ENCODE results near the gene FLNB. TPM values are rescaled to one million over a fixed set of nuclear protein-coding genes. Genes with fewer than 3 reads are reported as not detected.

The FLNB gene
- 10 to 100 TPM; 23.1 to 26.0 TPM for total RNA-seq

DNA sequence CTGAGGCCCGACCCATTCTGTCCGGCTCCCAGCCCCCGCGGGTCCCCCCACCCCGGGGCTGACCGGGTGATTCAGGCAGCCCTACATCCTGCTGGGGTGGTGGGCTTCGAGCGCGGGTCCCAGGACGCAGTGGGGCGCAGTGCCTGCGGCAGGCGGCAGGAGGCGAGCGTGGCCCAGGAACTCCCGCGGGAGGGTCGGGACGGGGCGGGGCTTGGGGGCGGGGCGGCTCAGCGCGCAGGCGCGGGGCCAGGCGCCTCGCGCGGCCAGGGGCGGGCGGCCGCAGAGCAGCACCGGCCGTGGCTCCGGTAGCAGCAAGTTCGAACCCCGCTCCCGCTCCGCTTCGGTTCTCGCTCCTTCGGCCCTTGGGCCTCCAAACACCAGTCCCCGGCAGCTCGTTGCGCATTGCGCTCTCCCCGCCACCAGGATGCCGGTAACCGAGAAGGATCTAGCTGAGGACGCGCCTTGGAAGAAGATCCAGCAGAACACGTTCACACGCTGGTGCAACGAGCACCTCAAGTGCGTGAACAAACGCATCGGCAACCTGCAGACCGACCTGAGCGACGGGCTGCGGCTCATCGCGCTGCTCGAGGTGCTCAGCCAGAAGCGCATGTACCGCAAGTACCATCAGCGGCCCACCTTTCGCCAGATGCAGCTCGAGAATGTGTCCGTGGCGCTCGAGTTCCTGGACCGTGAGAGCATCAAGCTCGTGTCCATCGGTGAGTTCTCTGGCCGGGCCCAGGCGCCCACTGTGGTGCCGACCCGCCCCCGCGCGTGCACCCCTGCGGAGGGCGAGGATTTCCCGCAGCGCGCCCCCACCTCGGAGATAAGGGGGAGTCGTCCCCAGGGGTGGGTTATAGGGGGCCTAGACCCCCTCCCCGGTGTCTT lies at the start of gene FLNB:
TSS of gene FLNB (plus strand) at position 282 of the 885 bp plus-strand sequence. CDS start at position 425, 143 bp downstream.
- CTCF ChIA-PET = interaction anchor here (0.6 to 3.5 kb wide), 37 partner anchors 9 to 407 kb away, joined by 3 to 42 read pairs (median 4); partner anchors contain the start of genes ABHD6, HTD2 and RPP14
- Mint-ChIP-seq H3K27ac (peak within 1 kb of the TSS; percentile 71), H3K4me3 (peak within 1 kb of the TSS; percentile 91), H3K27me3 (no peaks in the 10 kb centered on the region), H3K9me3 (no peaks in the 10 kb centered on the region), H3K4me1 (ENCODE audit: low read depth) (peaks cover 25% of the 10 kb centered on the region), H3K36me3 (no peaks in the 10 kb centered on the region)
- DNase-seq = peak; percentile 87
- POLR2A ChIA-PET = interaction anchor here (1.2 to 1.3 kb wide), 2 partner anchors 14 to 159 kb away, joined by 3 to 6 read pairs; no protein-coding TSS in a partner anchor
- intact Hi-C loops (cut with micrococcal nuclease) = loop anchor here (1.0 to 2.0 kb wide), 5 partner anchors 18 to 298 kb away; partner anchors contain the start of genes HTD2 and RPP14

GRCh38 chr3:57958642-57959422 lies 49.4 kb upstream of the FLNB start:
- CTCF ChIA-PET = no interaction called here
- Mint-ChIP-seq H3K4me1 (ENCODE audit: low read depth) (peaks cover 5% of the 10 kb centered on the region), H3K27me3 (no peaks in the 10 kb centered on the region), H3K9me3 (peaks cover 3% of the 10 kb centered on the region), H3K27ac (no peak overlapping the region), H3K4me3 (no peak overlapping the region), H3K36me3 (no peaks in the 10 kb centered on the region)
- POLR2A ChIA-PET = no interaction called here
- intact Hi-C loops (cut with micrococcal nuclease) = no loop called here
- no peak for DNase-seq

- H3K27ac Mint-ChIP-seq = no peak overlapping the region
- ChIA-PET CTCF (no interaction called here), POLR2A (no interaction called here)
- no peaks in the 10 kb centered on the region for H3K36me3 Mint-ChIP-seq
- H3K4me1 Mint-ChIP-seq (ENCODE audit: low read depth) = peaks cover 5% of the 10 kb centered on the region
- no peak overlapping the region for H3K4me3 Mint-ChIP-seq
- H3K27me3 Mint-ChIP-seq = no peaks in the 10 kb centered on the region
- intact Hi-C loops (cut with micrococcal nuclease) = no loop called here
- H3K9me3 Mint-ChIP-seq = peaks cover 3% of the 10 kb centered on the region
- DNase-seq = no peak
These were observed 48.6 kb upstream of the FLNB start for GRCh38 chr3:57959423-57960173.

- no peak overlapping the region for H3K27ac Mint-ChIP-seq
- H3K9me3 Mint-ChIP-seq = peaks cover 3% of the 10 kb centered on the region
- DNase-seq = no peak
- no peak overlapping the region for H3K4me3 Mint-ChIP-seq
- CTCF ChIA-PET = no interaction called here
- no peaks in the 10 kb centered on the region for H3K36me3 Mint-ChIP-seq
- H3K4me1 Mint-ChIP-seq (ENCODE audit: low read depth) = peaks cover 5% of the 10 kb centered on the region
- no peaks in the 10 kb centered on the region for H3K27me3 Mint-ChIP-seq
- POLR2A ChIA-PET = no interaction called here
- intact Hi-C loops (cut with micrococcal nuclease) = no loop called here
These were observed 48.1 kb upstream of the FLNB start for GRCh38 chr3:57960174-57960505.

DNA sequence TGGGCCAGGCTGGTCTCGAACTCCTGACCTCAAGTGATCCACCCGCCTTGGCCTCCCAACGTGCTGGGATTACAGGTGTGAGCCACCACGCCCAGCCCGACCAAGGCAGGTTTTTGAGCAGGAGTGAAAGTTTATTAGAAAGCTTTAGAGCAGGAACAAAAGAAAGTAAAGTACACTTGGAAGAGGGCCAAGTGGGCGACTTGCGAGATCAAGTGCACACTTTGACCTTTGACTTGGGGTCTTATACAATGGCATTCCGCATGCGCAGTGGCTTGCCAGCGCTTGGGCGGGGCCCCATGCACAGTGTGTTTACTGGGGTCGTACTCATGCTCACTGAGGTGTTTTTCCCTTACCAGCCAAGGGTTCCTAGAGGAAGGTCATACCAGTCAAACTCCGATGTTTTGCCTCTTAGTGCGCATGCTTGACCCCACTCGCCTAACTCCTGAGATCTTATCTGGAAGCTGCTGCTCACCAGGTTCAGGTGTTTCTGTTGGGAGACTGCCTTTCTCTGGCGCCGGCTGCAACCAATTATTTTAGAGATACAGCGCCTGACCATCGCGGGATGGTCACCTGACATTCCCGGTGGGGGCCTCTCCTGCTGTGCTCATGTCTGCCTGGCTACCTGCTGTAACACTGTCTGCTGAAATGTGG lies 46.9 kb upstream of the FLNB start:
- Mint-ChIP-seq H3K36me3 (no peaks in the 10 kb centered on the region), H3K4me1 (ENCODE audit: low read depth) (peaks cover 3% of the 10 kb centered on the region), H3K27ac (no peak overlapping the region), H3K9me3 (peaks cover 3% of the 10 kb centered on the region), H3K27me3 (no peaks in the 10 kb centered on the region), H3K4me3 (no peak overlapping the region)
- POLR2A ChIA-PET = interaction anchor here (0.6 kb wide), 1 partner anchor 62 kb away, joined by 3 read pairs; no protein-coding TSS in a partner anchor
- DNase-seq = no peak
- CTCF ChIA-PET = interaction anchor here (1.6 kb wide), 1 partner anchor 206 kb away, joined by 11 read pairs; no protein-coding TSS in a partner anchor
- intact Hi-C loops (cut with micrococcal nuclease) = no loop called here

GRCh38 chr3:57961828-57962447 lies 46.3 kb upstream of the FLNB start:
- no peak for DNase-seq
- ChIA-PET POLR2A (no interaction called here), CTCF (interaction anchor here (0.8 to 1.6 kb wide), 5 partner anchors 9 to 255 kb away, joined by 3 to 11 read pairs (median 5); partner anchors contain the start of gene FLNB)
- Mint-ChIP-seq H3K4me1 (ENCODE audit: low read depth) (peaks cover 3% of the 10 kb centered on the region), H3K27me3 (no peaks in the 10 kb centered on the region), H3K9me3 (peaks cover 4% of the 10 kb centered on the region), H3K27ac (no peak overlapping the region), H3K4me3 (no peak overlapping the region), H3K36me3 (no peaks in the 10 kb centered on the region)
- intact Hi-C loops (cut with micrococcal nuclease) = no loop called here

- CTCF ChIA-PET = interaction anchor here (0.6 to 1.6 kb wide), 7 partner anchors 9 to 254 kb away, joined by 3 to 11 read pairs (median 3); partner anchors contain the start of gene FLNB
- no peak overlapping the region for H3K4me3 Mint-ChIP-seq
- no peaks in the 10 kb centered on the region for H3K27me3 Mint-ChIP-seq
- H3K36me3 Mint-ChIP-seq = no peaks in the 10 kb centered on the region
- no peak overlapping the region for H3K27ac Mint-ChIP-seq
- intact Hi-C loops (cut with micrococcal nuclease) = no loop called here
- H3K4me1 Mint-ChIP-seq (ENCODE audit: low read depth) = peaks cover 6% of the 10 kb centered on the region
- DNase-seq = no peak
- peaks cover 9% of the 10 kb centered on the region for H3K9me3 Mint-ChIP-seq
- POLR2A ChIA-PET = no interaction called here
These were observed 45.8 kb upstream of the FLNB start for GRCh38 chr3:57962448-57962834.

DNA sequence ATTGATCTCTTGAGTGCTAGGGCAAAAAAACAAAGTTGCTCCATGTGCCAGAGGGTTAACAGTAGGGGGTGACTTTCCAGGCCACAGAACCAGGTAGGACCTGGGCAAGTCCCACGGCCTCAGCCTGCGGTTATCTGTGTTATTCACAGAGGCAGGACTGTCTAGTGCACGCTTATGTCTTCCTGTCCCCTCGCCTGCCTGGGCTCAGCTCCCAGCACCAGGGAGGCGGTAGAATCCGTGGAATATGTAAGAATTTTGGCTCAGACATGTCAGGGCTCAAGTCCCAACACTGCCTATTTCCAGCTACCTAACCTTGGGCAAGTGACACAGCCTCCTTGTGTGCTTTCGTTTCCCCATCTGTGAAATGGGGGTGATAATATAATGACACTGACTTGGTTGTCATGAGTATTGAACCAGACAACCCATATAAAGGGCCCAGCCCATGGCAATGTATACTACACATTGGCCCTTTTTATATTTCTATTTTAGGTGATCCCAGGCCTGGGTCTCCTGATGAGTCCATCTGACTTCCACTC lies 44.3 kb upstream of the FLNB start:
- DNase-seq = no peak
- ChIA-PET CTCF (no interaction called here), POLR2A (interaction anchor here (0.6 kb wide), 1 partner anchor 343 kb away, joined by 3 read pairs; no protein-coding TSS in a partner anchor)
- H3K36me3 Mint-ChIP-seq = no peaks in the 10 kb centered on the region
- intact Hi-C loops (cut with micrococcal nuclease) = no loop called here
- H3K27me3 Mint-ChIP-seq = no peaks in the 10 kb centered on the region
- H3K4me3 Mint-ChIP-seq = no peak overlapping the region
- H3K4me1 Mint-ChIP-seq (ENCODE audit: low read depth) = peaks cover 16% of the 10 kb centered on the region
- H3K9me3 Mint-ChIP-seq = peaks cover 6% of the 10 kb centered on the region
- no peak overlapping the region for H3K27ac Mint-ChIP-seq

- DNase-seq = no peak
- peaks cover 6% of the 10 kb centered on the region for H3K9me3 Mint-ChIP-seq
- H3K36me3 Mint-ChIP-seq = no peaks in the 10 kb centered on the region
- intact Hi-C loops (cut with micrococcal nuclease) = no loop called here
- POLR2A ChIA-PET = no interaction called here
- CTCF ChIA-PET = no interaction called here
- no peaks in the 10 kb centered on the region for H3K27me3 Mint-ChIP-seq
- peaks cover 16% of the 10 kb centered on the region for H3K4me1 Mint-ChIP-seq (ENCODE audit: low read depth)
- no peak overlapping the region for H3K27ac Mint-ChIP-seq
- H3K4me3 Mint-ChIP-seq = no peak overlapping the region
These were observed 41.4 kb upstream of the FLNB start for GRCh38 chr3:57966829-57967228.

DNA sequence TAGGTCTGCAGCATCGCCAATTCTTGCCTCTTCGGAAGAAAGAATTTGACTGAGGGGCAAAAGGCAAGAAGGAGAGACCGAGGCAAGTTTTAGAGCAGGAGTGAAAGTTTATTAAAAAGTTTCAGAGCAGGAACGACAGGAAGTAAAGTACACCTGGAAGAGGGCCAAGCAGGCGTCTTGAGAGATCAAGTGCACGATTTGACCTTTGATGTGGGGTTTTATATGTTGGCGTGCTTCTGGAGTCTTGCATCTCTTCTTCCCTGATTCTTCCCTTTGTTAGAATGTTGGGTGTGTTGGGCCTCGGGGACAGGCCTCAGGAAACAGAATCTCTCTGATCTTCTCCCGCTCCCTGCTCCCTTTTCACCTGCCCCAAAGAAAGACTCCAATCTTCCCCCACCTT lies 40.6 kb upstream of the FLNB start:
- H3K27ac Mint-ChIP-seq = no peak overlapping the region
- H3K27me3 Mint-ChIP-seq = no peaks in the 10 kb centered on the region
- ChIA-PET POLR2A (no interaction called here), CTCF (no interaction called here)
- DNase-seq = no peak
- intact Hi-C loops (cut with micrococcal nuclease) = no loop called here
- H3K4me1 Mint-ChIP-seq (ENCODE audit: low read depth) = peaks cover 16% of the 10 kb centered on the region
- H3K9me3 Mint-ChIP-seq = peaks cover 6% of the 10 kb centered on the region
- no peaks in the 10 kb centered on the region for H3K36me3 Mint-ChIP-seq
- H3K4me3 Mint-ChIP-seq = no peak overlapping the region

DNA sequence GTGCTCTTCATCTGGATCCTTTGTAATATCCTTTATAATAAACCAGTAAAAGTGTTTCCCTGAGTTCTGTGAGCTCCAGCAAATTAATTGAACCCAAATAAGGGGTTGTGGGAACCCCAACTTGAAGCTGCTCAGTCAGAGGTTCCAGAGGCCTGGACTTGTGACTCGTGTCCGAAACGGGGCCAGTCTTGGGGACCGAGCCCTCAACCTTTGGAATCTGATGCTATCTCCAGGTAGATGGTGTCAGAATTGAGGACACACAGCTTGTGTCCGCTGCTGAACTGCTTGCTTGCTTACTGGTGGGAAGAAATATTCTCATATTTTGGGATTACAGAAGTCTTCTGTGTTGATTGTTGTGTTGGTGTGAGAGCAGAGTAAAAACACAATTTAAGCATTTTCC lies 39.7 kb upstream of the FLNB start:
- Mint-ChIP-seq H3K4me3 (no peak overlapping the region), H3K9me3 (peaks cover 6% of the 10 kb centered on the region), H3K27ac (no peak overlapping the region), H3K4me1 (ENCODE audit: low read depth) (peaks cover 16% of the 10 kb centered on the region), H3K27me3 (no peaks in the 10 kb centered on the region), H3K36me3 (no peaks in the 10 kb centered on the region)
- no peak for DNase-seq
- intact Hi-C loops (cut with micrococcal nuclease) = no loop called here
- CTCF ChIA-PET = interaction anchor here (0.8 kb wide), 1 partner anchor 39 kb away, joined by 4 read pairs; the partner anchor contains the start of gene FLNB
- POLR2A ChIA-PET = interaction anchor here (0.6 kb wide), 1 partner anchor 773 kb away, joined by 3 read pairs; no protein-coding TSS in a partner anchor

Data from activated CD4-positive, alpha-beta memory T cell treated with anti-CD3 and anti-CD28 coated beads for 36 hours (primary cell).